Calu3 (cell line): ENCODE data around the gene CCNB1IP1. TPM values are rescaled to one million over a fixed set of nuclear protein-coding genes. Genes with fewer than 3 reads are reported as not detected.

Source experiments
- BruUV-seq: library from RNA; stranded (reverse); fragments of 400-500 nt; replicated peaks from 2 replicates; lab custom pipeline; 2021; lab: Mats Ljungman, UMichigan
- CTCF ChIA-PET: fragments of 300-600 bp; sonication (Branson Sonifier 250); formaldehyde crosslinking; loops from one replicate; lab custom pipeline; 2022; ENCODE audit warnings: antibody characterized with exemption; lab: Charles Lee
- DNase-seq: peaks from one replicate; pipeline ENCODE4 v3.0.0; 2022
- H3K27ac Mint-ChIP-seq: one replicate; pipeline ENCODE4 v1.8.0; 2022; ENCODE audit warnings: mixed read lengths; ENCODE audit not compliant: unreplicated experiment
- H3K27me3 Mint-ChIP-seq: one replicate; pipeline ENCODE4 v1.8.0; 2022; ENCODE audit warnings: mixed read lengths; ENCODE audit not compliant: unreplicated experiment
- H3K36me3 Mint-ChIP-seq: one replicate; pipeline ENCODE4 v1.8.0; 2022; ENCODE audit warnings: mild to moderate bottlenecking, moderate library complexity, mixed read lengths; ENCODE audit not compliant: insufficient read depth, unreplicated experiment
- H3K4me1 Mint-ChIP-seq: one replicate; pipeline ENCODE4 v1.8.0; 2022; ENCODE audit warnings: mild to moderate bottlenecking, low read depth, mixed read lengths; ENCODE audit not compliant: unreplicated experiment
- H3K4me3 Mint-ChIP-seq: one replicate; pipeline ENCODE4 v1.8.0; 2022; ENCODE audit warnings: mild to moderate bottlenecking, low read depth, moderate library complexity, mixed read lengths; ENCODE audit not compliant: unreplicated experiment
- H3K9me3 Mint-ChIP-seq: one replicate; pipeline ENCODE4 v1.8.0; 2022; ENCODE audit warnings: low read depth, mixed read lengths; ENCODE audit not compliant: unreplicated experiment
- CTCF ChIP-seq: fragments of 200-600 bp; IDR thresholded peaks from one replicate; pipeline ENCODE4 v1.8.0; 2022; ENCODE audit warnings: antibody characterized with exemption; ENCODE audit not compliant: unreplicated experiment
- intact Hi-C: fragments of 100-400 bp; cut with micrococcal nuclease; formaldehyde crosslinking; loops from one replicate; pipeline ENCODE4 v1.10.0; 2022; ENCODE audit not compliant: unreplicated experiment
- total RNA-seq: library from RNA; stranded (reverse); gene quantifications from 2 replicates; pipeline ENCODE4 v1.2.3, GENCODE V29; 2022

CCNB1IP1 gene
- total RNA-seq, 1 experiment from 2014 or later: 39.0 TPM

DNA sequence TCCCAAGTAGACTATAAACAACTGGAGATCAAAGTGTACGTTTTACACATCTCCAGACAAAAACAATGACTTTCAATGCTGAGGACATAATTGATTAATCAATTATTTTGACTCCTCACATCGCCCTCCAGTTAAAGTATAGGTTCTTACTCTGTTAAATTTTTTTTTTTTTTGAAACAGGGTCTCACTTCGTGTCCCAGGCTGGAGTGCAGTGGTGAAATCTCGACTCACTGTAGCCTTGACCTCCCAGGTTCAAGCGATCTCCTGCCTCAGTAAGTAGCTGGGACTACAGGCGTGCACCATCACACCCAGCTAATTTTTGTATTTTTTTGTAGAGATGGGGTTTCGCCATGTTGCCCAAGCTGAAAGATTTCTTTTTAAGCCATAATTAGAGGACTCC is 938 bp upstream of the CCNB1IP1 start:
- intact Hi-C loops: loop anchor here (5.0 kb wide), 1 partner anchor 348 kb away; the partner anchor contains the start of gene RNASE4
- peaks cover 37% of the 10 kb centered on the region for H3K36me3 Mint-ChIP-seq
- no peak for DNase-seq
- CTCF ChIA-PET: interaction anchor here (1.1 to 2.3 kb wide), 2 partner anchors 10 to 21 kb away, joined by 3 to 12 read pairs; partner anchors contain the start of gene PARP2
- H3K4me1 Mint-ChIP-seq: peaks cover 13% of the 10 kb centered on the region
- H3K27ac Mint-ChIP-seq: no peak overlapping the region
- no peak for TF ChIP-seq CTCF
- H3K4me3 Mint-ChIP-seq: no peak overlapping the region
- no peaks in the 10 kb centered on the region for H3K9me3 Mint-ChIP-seq
- no TSS peak for BruUV-seq
- no peaks in the 10 kb centered on the region for H3K27me3 Mint-ChIP-seq

- H3K4me3 Mint-ChIP-seq: peak overlapping the region; percentile 93
These were observed 389 bp upstream of the CCNB1IP1 start for GRCh38 chr14:20333494-20333841.

GRCh38 chr14:20332431-20332787 is 670 bp downstream of the CCNB1IP1 start:
- Mint-ChIP-seq H3K9me3 (no peaks in the 10 kb centered on the region), H3K36me3 (peaks cover 41% of the 10 kb centered on the region), H3K4me1 (peaks cover 13% of the 10 kb centered on the region), H3K4me3 (peak overlapping the region; percentile 93), H3K27ac (peak overlapping the region; percentile 85), H3K27me3 (no peaks in the 10 kb centered on the region)
- TF ChIP-seq CTCF: no peak
- no peak for DNase-seq
- intact Hi-C loops: loop anchor here (5.0 kb wide), 1 partner anchor 350 kb away; the partner anchor contains the start of gene RNASE4
- no TSS peak for BruUV-seq
- CTCF ChIA-PET: interaction anchor here (1.1 to 2.3 kb wide), 2 partner anchors 9 to 11 kb away, joined by 3 to 12 read pairs; partner anchors contain the start of gene PARP2

More at GRCh38 chr14:20333494-20333841, 389 bp upstream of the CCNB1IP1 start:
- CTCF ChIA-PET: interaction anchor here (1.1 to 2.3 kb wide), 2 partner anchors 10 to 21 kb away, joined by 3 to 12 read pairs; partner anchors contain the start of gene PARP2
- Mint-ChIP-seq H3K9me3 (no peaks in the 10 kb centered on the region), H3K4me1 (peaks cover 13% of the 10 kb centered on the region), H3K27me3 (no peaks in the 10 kb centered on the region), H3K27ac (peak overlapping the region; percentile 85), H3K36me3 (peaks cover 37% of the 10 kb centered on the region)
- no peak for TF ChIP-seq CTCF
- no peak for DNase-seq
- intact Hi-C loops: loop anchor here (5.0 kb wide), 1 partner anchor 349 kb away; the partner anchor contains the start of gene RNASE4
- BruUV-seq: no TSS peak

DNA sequence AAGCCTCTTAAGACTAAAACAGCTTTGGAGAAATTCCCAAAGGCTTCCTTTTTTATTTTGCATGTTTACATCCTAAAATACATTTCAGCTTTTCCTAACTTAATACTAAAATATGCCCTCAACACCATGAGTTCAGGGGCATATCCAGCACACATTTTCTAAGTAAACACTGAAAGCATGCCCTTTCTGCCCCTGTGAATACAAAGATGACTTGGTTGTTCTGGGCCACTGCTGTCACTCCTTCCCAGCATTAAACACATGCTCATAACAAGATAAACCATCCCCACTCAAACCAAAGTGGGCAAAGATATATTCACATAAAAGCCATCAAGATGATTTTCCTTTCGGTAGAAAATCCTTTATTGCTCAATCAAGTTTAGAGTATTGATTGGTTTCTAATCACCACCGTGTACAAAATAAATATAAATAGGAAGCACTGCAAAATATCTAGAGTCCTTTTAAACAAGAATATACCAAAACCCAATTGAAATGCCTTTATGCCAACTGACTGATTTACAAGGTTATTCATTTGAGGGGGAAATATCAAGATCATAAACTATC is 1.9 kb downstream of the CCNB1IP1 start:
- BruUV-seq: no TSS peak
- Mint-ChIP-seq H3K36me3 (peaks cover 42% of the 10 kb centered on the region), H3K9me3 (no peaks in the 10 kb centered on the region), H3K4me1 (peaks cover 13% of the 10 kb centered on the region), H3K27ac (peak overlapping the region; percentile 85), H3K27me3 (no peaks in the 10 kb centered on the region), H3K4me3 (peak overlapping the region; percentile 93)
- CTCF ChIA-PET: no interaction called here
- intact Hi-C loops: loop anchor here (5.0 kb wide), 1 partner anchor 351 kb away; the partner anchor contains the start of gene RNASE4
- TF ChIP-seq CTCF: no peak
- no peak for DNase-seq
